Lower lobe of right lung (tissue), 2 donors: Measurements from ENCODE around the gene CALHM1. TPM values are rescaled to one million over a fixed set of nuclear protein-coding genes. Genes with fewer than 3 reads are reported as not detected.

ENCODE experiments used
- ATAC-seq, 2 donors: fragments of 200-7000 bp; cut with Tn5 transposase; one replicate each; pipeline ENCODE4 v1.9.1; 2020 to 2022; ENCODE audit warnings: mild to moderate bottlenecking in 2 of 2, moderate library complexity in 2 of 2
- DNase-seq: peaks from one replicate; pipeline ENCODE4 v3.0.0-alpha.2; 2020
- H3K27ac ChIP-seq: fragments of 200-600 bp; one replicate; pipeline ENCODE4 v1.8.0; 2022
- H3K27me3 ChIP-seq: fragments of 200-600 bp; one replicate; pipeline ENCODE4 v1.8.0; 2022; ENCODE audit warnings: low read depth
- H3K36me3 ChIP-seq: fragments of 200-600 bp; one replicate; pipeline ENCODE4 v1.8.0; 2022; ENCODE audit warnings: mild to moderate bottlenecking
- H3K4me1 ChIP-seq: fragments of 200-600 bp; one replicate; pipeline ENCODE4 v1.8.0; 2022
- H3K4me3 ChIP-seq: fragments of 200-600 bp; one replicate; pipeline ENCODE4 v1.8.0; 2022; ENCODE audit warnings: mild to moderate bottlenecking
- H3K9me3 ChIP-seq: fragments of 200-600 bp; one replicate; pipeline ENCODE4 v1.8.0; 2022
- intact Hi-C: fragments of 100-400 bp; cut with DNase I; formaldehyde crosslinking; loops from one replicate; pipeline ENCODE4 v1.11.0; 2022
- total RNA-seq: library from RNA; stranded (reverse); fragmentation: NEBNext Ultra II Directional; extraction: Animal tissue kit (Norgen Biotek cat#: 25700); gene quantifications from one replicate; pipeline ENCODE4 v1.2.1, GENCODE V29; 2021
- TF ChIP-seq, protein P1 (sequence below): fragments of 200-600 bp; IDR thresholded peaks from one replicate; pipeline ENCODE4 v1.8.0; 2022; ENCODE audit warnings: antibody characterized with exemption, mild to moderate bottlenecking
- donor health status: DM: no; HTN: yes; CAD: no; lungs with severe emphysema.

The CALHM1 gene
- total RNA-seq, 1 donor from 2014 or later: 0.15 TPM

DNA sequence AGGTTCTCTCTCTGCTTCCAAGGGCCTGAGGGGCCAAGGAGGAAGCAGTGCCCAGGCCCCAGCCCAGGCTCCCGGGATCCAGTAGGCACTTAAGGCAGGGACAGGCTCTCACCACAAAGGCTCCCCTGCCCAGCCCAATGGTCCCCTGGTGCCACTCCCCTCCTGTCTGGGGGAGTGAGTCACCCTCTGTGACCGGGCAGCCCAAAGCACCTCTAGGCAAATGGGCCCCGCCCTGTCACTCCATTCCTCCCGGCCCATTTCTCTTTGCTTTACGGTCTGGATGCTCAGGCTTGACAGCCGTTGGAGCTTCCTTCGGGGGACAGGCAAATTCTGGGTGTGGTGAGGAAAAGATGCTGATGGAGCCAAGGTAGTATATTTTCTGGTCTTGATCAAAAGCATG lies 20.4 kb upstream of the CALHM1 start, which contains the start of gene CALHM3:
TSS of gene CALHM3 (minus strand) at position 106 of the 400 bp plus-strand sequence. CDS start 208 bp downstream, outside the sequence.
- H3K27me3 ChIP-seq: no peaks in the 10 kb centered on the region
- H3K4me3 ChIP-seq: no peak within 1 kb of the TSS
- ATAC-seq (peak in 1 of 2 donors; percentile 59), DNase-seq (no peak)
- no peaks in the 10 kb centered on the region for H3K36me3 ChIP-seq
- H3K4me1 ChIP-seq: no peaks in the 10 kb centered on the region
- TF ChIP-seq, protein P1, sequence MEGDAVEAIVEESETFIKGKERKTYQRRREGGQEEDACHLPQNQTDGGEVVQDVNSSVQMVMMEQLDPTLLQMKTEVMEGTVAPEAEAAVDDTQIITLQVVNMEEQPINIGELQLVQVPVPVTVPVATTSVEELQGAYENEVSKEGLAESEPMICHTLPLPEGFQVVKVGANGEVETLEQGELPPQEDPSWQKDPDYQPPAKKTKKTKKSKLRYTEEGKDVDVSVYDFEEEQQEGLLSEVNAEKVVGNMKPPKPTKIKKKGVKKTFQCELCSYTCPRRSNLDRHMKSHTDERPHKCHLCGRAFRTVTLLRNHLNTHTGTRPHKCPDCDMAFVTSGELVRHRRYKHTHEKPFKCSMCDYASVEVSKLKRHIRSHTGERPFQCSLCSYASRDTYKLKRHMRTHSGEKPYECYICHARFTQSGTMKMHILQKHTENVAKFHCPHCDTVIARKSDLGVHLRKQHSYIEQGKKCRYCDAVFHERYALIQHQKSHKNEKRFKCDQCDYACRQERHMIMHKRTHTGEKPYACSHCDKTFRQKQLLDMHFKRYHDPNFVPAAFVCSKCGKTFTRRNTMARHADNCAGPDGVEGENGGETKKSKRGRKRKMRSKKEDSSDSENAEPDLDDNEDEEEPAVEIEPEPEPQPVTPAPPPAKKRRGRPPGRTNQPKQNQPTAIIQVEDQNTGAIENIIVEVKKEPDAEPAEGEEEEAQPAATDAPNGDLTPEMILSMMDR: no peak
- H3K27ac ChIP-seq: no peak within 1 kb of the TSS
- intact Hi-C loops: no loop called here
- H3K9me3 ChIP-seq: no peaks in the 10 kb centered on the region

DNA sequence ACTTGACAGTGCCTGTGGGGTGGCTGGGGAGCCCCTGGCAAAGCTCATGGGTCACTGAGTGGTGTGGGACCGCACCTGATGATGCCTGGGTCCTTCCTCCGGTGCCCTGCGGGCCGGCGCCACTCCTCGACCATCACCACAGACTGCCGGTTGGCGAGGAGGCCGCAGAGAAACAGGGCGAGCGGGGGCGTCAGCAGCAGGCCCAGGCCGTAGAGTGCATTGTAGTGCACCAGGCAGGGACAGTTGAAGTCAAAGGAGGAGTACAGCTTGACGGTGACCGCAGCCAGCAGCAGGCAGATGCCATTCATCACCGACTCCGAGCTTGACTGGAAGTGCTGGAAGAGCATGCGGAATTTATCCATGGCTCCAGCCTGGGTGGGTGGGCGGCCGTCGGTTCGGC lies 20.0 kb upstream of the CALHM1 start:
- intact Hi-C loops: no loop called here
- H3K4me3 ChIP-seq: no peak overlapping the region
- H3K36me3 ChIP-seq: no peaks in the 10 kb centered on the region
- H3K27me3 ChIP-seq: no peaks in the 10 kb centered on the region
- ATAC-seq: no peak
- no peaks in the 10 kb centered on the region for H3K4me1 ChIP-seq
- H3K9me3 ChIP-seq: no peaks in the 10 kb centered on the region
- no peak overlapping the region for H3K27ac ChIP-seq
- no peak for DNase-seq
- TF ChIP-seq, protein P1: no peak

- no peaks in the 10 kb centered on the region for H3K9me3 ChIP-seq
- H3K4me3 ChIP-seq: no peak overlapping the region
- peaks cover 13% of the 10 kb centered on the region for H3K4me1 ChIP-seq
- ATAC-seq (no peak), DNase-seq (no peak)
- no peaks in the 10 kb centered on the region for H3K27me3 ChIP-seq
- TF ChIP-seq, protein P1: no peak
- intact Hi-C loops: no loop called here
- H3K36me3 ChIP-seq: no peaks in the 10 kb centered on the region
- H3K27ac ChIP-seq: no peak overlapping the region
These were observed 17.5 kb upstream of the CALHM1 start for GRCh38 chr10:103476046-103476768.

GRCh38 chr10:103475437-103475836 lies 16.7 kb upstream of the CALHM1 start:
- TF ChIP-seq, protein P1: no peak
- Histone ChIP-seq H3K4me3 (no peak overlapping the region), H3K27ac (no peak overlapping the region), H3K9me3 (no peaks in the 10 kb centered on the region), H3K27me3 (no peaks in the 10 kb centered on the region), H3K4me1 (peaks cover 21% of the 10 kb centered on the region), H3K36me3 (no peaks in the 10 kb centered on the region)
- ATAC-seq: no peak
- intact Hi-C loops: no loop called here
- DNase-seq: no peak

- intact Hi-C loops: no loop called here
- DNase-seq: no peak
- Histone ChIP-seq H3K9me3 (no peaks in the 10 kb centered on the region), H3K27ac (no peak overlapping the region), H3K4me3 (no peak overlapping the region), H3K36me3 (no peaks in the 10 kb centered on the region), H3K4me1 (peaks cover 23% of the 10 kb centered on the region), H3K27me3 (no peaks in the 10 kb centered on the region)
- TF ChIP-seq, protein P1: no peak
- no peak for ATAC-seq
These were observed 15.4 kb upstream of the CALHM1 start for GRCh38 chr10:103474077-103474476.
